DMS153 (cell line): ENCODE data around the gene HTN3.
A peak's percentile ranks its signal among the peaks of the same experiment; 100 is the strongest.
"Not testable (repeated sequence)": the region's sequence is repeated elsewhere in the genome, so short reads cannot be mapped to it uniquely, and the experiment has no call there.

Experiments used
- DNase-seq: peaks from one replicate; lab custom pipeline; 2025; lab: John Stamatoyannopoulos, UW

HTN3 gene

GRCh38 chr4:70028159-70028558 is at the start of gene HTN3:
Gene HTN3, plus strand, starts transcription at chr4:70028459. Its CDS starts 2,282 bp downstream, at chr4:70030741.
- not testable (repeated sequence) for DNase-seq

- peak; percentile 77 for DNase-seq
Measured at GRCh38 chr4:69984030-69984443, 44.2 kb upstream of the HTN3 start.

GRCh38 chr4:69986663-69987062 is 41.6 kb upstream of the HTN3 start:
- no peak for DNase-seq

- DNase-seq = no peak
Measured at GRCh38 chr4:69991016-69991415, 37.2 kb upstream of the HTN3 start.

- no peak for DNase-seq
Measured at GRCh38 chr4:69994782-69995181, 33.5 kb upstream of the HTN3 start.

GRCh38 chr4:69995526-69996016 is 32.7 kb upstream of the HTN3 start, which contains the start of gene STATH:
Gene STATH, plus strand, starts transcription at chr4:69995966. Its CDS starts 2,472 bp downstream, at chr4:69998438.
- DNase-seq = no peak

GRCh38 chr4:69999420-69999819 is 28.8 kb upstream of the HTN3 start:
- no peak for DNase-seq

- no peak for DNase-seq
Measured at GRCh38 chr4:70000711-70001110, 27.5 kb upstream of the HTN3 start.

GRCh38 chr4:70002507-70002906 is 25.8 kb upstream of the HTN3 start:
- DNase-seq = no peak

- no peak for DNase-seq
Measured at GRCh38 chr4:70008771-70009170, 19.5 kb upstream of the HTN3 start.

- not testable (repeated sequence) for DNase-seq
Measured at GRCh38 chr4:70019006-70019405, 9.3 kb upstream of the HTN3 start.

- no peak for DNase-seq
Measured at GRCh38 chr4:70023218-70023617, 5.0 kb upstream of the HTN3 start.

GRCh38 chr4:70027011-70027410 is 1.2 kb upstream of the HTN3 start:
- no peak for DNase-seq

GRCh38 chr4:70037559-70037958 is 9.3 kb downstream of the HTN3 start:
- not testable (repeated sequence) for DNase-seq

GRCh38 chr4:70039928-70040327 is 11.7 kb downstream of the HTN3 start:
- not testable (repeated sequence) for DNase-seq

- no peak for DNase-seq
Measured at GRCh38 chr4:70041652-70042286, 13.5 kb downstream of the HTN3 start.

GRCh38 chr4:70050138-70050537 is 21.9 kb downstream of the HTN3 start, which contains the start of gene HTN1:
Gene HTN1, plus strand, starts transcription at chr4:70050438. Its CDS starts 2,639 bp downstream, at chr4:70053077.
- DNase-seq = not testable (repeated sequence)

- DNase-seq = not testable (repeated sequence)
Measured at GRCh38 chr4:70056534-70056933, 28.3 kb downstream of the HTN3 start.

- no peak for DNase-seq
Measured at GRCh38 chr4:70057651-70058050, 29.4 kb downstream of the HTN3 start.

GRCh38 chr4:70059149-70059548 is 30.9 kb downstream of the HTN3 start:
- DNase-seq = no peak

GRCh38 chr4:70062000-70062399 is 33.7 kb downstream of the HTN3 start:
- no peak for DNase-seq

- DNase-seq = no peak
Measured at GRCh38 chr4:70080205-70080604, 51.9 kb downstream of the HTN3 start.
